ENCODE data around the gene LIPE.

Gene LIPE

GRCh38 chr19:42411581-42412178 is 15.5 kb downstream of the LIPE start:
- DNase-seq = no peak

GRCh38 chr19:42410371-42410770 is 16.8 kb downstream of the LIPE start:
- no peak for DNase-seq

DNA sequence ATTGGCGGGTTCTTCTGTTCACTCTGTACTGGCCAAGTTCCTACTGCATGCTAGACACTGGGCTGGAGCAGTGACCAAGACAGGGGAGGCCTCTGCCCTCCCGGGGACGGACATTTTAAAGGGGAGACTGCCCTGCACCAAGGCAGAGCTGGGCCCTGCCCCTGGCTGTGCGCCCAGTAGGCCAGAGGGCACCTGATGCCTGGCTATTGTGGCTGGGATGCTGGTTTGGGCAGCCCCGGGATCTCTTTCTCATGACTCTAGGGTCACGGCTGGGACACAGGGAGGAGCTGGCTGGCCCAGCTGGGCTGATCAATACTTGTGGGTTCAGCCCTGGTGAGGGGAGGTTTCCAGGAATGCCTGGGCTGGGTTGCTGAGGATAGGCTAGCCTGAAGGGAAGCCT is 17.7 kb downstream of the LIPE start:
- no peak for DNase-seq

DNA sequence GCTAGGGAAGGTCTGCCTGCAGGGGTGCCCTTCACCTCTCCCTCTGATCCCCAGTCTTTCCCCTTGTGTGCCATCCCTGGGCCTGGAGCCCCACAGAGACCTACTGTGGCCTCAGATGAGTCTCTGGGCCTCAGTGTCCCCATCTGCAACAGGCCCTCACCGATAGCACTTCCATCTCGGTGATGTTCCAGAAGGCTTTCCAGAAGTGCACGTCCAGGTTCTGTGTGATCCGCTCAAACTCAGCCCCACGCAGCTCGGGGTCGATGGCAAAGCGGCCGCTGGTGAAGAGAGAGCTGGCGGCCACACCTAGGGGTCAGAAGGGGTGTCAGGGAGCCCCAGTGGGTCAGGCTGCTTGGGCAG is 19.4 kb downstream of the LIPE start:
- DNase-seq = no peak

- DNase-seq = no peak
Measured at GRCh38 chr19:42407085-42407815, 19.9 kb downstream of the LIPE start.

GRCh38 chr19:42406111-42406510 is 21.1 kb downstream of the LIPE start:
- no peak for DNase-seq

DNA sequence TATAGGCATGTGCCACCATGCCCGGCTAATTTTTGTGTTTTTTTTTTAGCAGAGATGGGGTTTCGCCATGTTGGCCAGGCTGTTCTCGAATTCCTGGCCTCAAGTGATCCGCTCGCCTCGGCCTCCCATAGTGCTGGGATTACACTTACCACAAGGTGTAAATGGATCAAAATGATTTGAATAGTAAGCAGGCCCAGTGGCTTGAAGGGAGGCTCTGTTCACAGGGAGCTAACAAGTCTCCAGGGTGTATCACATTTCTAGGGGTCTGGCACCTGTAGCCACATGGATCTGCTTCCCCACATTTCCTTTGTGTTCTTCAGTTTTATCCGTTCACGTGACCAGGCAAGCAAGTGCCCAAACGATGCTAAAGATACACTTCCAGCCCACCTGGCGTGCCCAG is 23.6 kb downstream of the LIPE start:
- DNase-seq = no peak

DNA sequence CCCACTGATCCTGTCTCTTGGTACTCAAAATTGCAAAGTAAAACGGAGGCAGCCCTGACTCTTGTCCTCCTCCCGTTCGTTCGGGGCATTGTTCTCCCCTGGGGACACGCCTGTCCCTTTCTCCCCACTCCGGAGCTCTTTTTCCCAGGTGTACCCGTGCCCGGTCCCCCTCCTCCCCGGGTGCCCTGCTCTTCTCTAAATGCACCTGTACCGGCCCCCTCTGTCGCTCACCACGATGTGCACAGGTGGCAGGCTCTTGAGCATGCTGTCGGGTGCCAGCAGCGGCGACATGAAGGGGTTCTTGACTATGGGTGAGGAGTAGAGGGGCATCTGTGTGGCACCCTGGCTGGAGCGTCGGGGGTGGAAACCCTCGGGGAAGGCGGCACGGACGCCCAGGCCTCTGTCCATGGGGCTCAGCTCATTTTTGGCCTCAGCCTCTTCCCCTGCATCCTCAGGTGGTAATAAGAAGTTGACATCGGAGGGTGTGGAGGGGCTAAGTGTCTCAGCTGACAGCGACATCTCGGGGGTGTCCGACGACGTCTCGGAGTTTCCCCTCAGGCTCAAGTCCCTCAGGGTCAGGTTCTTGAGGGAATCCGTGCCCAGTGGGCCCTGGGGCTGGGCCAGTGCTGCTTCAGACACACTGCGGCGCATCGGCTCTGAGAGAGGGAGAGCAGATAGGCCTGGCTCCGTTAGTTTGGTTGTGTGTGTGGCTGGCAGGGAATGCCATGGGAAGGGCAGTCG is 24.6 kb downstream of the LIPE start:
- DNase-seq = no peak

DNA sequence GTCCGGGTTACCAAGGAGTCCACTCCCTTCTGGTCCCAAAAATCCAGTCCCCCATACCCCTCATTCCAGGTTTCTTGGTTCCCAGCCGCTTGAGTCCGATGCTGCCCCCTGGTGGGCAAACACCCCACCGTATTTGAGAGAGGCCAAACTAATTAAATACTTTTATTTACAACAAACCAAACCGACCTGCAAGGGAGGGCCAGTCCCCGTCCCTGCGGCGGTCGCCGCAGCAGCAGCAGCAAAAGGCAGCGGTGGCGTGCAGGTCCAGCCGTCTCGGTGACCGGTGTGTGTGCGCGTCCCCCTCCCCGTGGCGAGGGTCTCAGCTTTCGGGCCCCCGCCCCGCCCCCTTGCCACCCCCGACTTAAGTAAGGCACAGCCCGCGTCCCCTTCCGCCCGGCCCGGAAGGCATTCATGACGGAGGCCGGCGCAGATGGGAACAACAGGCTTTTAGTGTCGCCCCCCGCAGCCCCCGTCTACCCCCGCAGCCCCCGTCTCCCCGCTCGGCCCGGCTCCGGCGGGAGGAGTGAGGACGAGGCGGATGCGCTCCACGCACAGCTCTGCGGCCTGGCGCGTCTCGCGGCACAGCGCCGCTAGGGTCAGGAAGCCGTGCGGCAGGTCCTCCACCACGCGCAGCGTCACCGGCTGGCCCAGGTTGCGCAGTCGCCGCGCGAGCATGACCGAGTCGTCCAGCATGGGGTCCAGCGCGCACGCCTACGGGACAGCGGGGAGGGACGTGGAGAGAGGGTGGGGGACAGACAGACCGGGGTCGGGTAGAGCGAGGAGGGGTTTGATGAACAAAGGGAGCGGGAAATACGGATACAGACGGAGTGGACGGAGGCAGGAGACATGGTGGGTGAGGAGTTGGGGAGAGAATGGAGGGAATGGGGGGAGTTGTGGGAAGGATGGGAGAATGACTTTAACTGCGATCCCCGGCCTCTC is 25.6 kb downstream of the LIPE start:
- DNase-seq = peak; percentile 72 to 80

GRCh38 chr19:42400404-42400803 is 26.8 kb downstream of the LIPE start:
- DNase-seq = no peak

GRCh38 chr19:42397263-42398166 is 29.7 kb downstream of the LIPE start:
- no peak for DNase-seq

GRCh38 chr19:42396381-42397262 is 30.6 kb downstream of the LIPE start:
- peak; percentile 85 to 90 for DNase-seq

- DNase-seq = no peak
Measured at GRCh38 chr19:42394751-42395150, 32.4 kb downstream of the LIPE start.

- DNase-seq = no peak
Measured at GRCh38 chr19:42392165-42392564, 35.0 kb downstream of the LIPE start.

DNA sequence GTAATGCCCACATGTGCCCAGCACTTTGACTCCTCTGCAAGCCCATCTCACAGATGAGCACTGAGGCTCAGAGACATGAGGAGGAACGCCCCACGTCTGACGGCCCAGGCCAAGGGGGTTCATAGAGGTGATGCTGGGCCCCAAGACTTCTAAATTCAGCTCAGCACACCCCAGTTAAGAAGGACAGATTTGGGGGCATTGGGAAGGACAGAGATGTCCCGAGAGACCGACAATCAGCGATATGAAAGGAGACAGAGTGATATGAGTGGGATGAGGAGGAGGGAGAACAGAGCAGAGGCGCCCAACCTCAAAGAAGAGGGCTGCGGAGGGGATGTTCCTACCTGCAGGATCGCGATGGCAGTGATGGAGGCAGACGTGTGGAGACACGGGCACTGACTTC is 37.3 kb downstream of the LIPE start, which contains the start of gene CNFN:
Gene CNFN (minus strand): TSS at position 399 of the 400 bp plus-strand sequence. CDS start 1,260 bp downstream, outside the sequence.
- DNase-seq = no peak

DNA sequence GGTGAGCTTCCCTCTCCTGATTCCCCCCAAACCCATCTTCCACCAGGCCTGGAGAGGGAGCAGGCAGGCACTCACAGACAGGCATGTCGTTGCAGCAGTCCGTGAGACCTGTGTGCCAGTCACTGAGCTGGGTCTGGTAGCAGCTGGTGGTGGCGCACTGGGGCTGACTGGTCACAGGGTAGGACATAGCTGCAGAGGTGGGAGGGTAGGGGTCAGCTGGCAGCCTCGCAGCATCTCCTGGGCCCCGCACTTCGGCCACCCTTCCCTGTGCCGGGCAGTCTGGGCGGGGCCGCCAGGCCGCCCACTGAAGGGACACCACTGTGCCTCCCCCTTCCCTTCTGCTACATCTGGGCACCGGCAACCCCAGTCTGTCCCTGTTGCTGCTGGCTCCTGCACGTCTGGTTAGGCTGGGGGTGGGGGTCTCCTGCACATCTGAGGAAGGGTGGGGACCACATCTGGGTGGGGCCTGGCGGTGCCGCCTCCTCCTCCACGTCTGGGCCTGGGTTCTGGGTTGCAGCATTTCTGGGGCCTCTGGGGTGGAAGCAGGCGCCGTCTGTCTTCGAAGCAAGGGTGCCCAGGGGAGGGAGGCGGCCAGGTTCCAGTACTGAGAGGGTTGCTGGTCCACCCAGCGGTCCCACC is 38.2 kb downstream of the LIPE start:
- no peak for DNase-seq

GRCh38 chr19:42386974-42387707 is 40.0 kb downstream of the LIPE start:
- DNase-seq = peak; percentile 62

GRCh38 chr19:42380155-42380554 is 47.0 kb downstream of the LIPE start:
- DNase-seq = no peak
